HG03196 (cell line): Measurements from ENCODE around the gene LENG9.

Experiments used
- ATAC-seq: cut with Tn5 transposase; IDR thresholded peaks from one replicate; pipeline ENCODE4 v1.9.1; 2021; ENCODE audit not compliant: unreplicated experiment

The LENG9 gene

GRCh38 chr19:54424660-54425381, 38.8 kb downstream of the LENG9 start:
- ATAC-seq = no peak

GRCh38 chr19:54424201-54424600, 39.4 kb downstream of the LENG9 start:
- no peak for ATAC-seq

GRCh38 chr19:54422136-54422535, 41.4 kb downstream of the LENG9 start:
- no peak for ATAC-seq

DNA sequence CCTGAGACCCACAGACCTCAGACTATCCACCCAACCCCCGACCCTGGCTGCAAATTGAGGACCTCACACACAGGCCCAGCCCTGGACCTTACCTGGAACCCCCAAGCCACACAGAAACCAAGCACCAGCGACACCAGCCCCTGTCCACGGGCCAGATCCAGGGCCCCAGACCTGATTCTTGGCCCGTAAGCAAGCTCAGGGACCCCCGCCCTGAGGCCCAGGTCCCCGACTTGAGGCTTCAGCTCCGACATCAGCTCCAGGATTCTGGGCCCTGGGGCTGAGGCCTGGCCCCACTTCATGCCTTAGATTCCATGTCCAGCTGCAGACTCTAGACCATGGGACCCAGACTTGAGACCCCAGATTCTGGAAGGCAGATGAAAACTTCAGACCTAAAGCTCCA, 42.1 kb downstream of the LENG9 start:
- no peak for ATAC-seq

- ATAC-seq = no peak
Observed at GRCh38 chr19:54421169-54421516, 42.4 kb downstream of the LENG9 start.

DNA sequence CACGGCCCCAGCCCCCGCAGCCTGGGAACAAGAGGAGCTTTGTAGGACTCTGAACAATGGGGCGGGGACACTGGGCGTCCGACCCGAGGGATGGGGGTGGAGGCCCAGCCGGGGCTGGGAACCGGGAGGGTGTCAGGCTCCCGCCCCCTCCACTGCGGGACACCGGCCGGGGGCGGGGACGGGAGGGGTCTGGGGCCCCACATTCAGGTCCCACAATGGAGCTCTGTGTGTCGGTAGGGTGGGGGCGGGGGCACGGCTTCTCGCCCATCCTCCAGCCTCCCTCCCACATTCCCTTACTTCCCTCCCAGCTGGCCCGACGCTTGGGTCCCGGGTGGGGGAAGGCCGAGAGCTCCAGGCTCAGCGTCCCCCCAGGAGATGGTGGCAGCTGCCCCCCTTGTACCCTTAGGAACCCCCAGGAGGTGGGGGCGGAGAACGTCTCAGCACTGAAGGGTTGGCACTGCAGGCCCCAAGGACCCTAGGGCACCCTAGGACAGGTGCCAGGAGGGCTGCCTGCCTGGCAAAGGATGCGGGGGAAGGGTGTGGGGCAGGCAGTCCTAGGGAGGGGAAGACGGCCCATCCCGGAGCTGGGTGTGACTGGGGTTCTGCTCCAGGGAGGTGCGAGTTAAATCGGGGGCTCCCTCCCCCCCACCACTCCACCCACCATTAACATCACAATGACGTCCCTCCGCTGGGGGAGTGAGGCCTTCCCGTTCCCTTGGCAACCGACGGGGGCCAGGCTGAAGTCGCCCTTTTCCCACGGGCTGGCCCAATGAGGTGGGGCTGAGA, 43.0 kb downstream of the LENG9 start:
- ATAC-seq = no peak

- ATAC-seq = no peak
Observed at GRCh38 chr19:54420068-54420382, 43.6 kb downstream of the LENG9 start.

DNA sequence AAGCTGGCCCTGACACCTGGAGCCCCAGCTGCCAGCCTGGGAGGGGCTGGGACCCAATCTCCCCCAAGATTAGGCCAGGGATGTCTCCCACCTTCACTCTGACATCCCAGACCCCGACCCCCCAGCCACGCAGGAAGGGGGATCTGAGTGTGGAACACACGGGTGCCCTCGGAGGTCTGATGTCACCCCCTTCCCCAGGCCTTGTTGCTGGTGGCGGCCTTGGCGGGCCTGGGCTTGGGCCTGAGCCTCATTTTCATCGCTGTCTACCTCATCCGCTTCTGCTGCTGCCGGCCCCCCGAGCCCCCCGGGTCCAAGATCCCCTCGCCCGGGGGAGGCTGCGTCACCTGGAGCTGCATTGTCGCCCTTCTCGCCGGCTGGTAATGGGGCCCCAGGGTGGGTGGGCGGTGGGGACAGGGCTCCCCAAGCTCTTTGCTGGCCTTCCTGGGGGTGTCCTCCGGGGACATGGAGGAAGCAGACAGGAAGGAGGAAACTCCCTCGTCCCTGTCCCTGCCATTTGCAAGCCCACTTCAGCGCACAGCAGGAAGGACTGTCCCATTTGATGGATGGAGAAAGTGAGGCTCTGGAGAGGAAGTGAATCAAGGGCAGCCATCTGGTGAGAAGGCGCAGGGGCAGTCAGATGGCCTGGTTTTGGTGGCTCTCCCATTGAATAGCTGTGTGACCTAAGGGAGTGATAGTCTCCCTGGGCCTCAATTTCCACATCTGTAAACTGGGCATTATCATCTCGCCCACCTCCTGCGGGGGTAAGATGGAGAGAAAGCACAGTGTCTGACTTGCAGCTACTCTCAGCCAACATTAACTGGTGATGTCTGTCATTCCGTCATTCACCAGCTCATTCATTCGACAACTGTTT, 44.4 kb downstream of the LENG9 start:
- no peak for ATAC-seq

DNA sequence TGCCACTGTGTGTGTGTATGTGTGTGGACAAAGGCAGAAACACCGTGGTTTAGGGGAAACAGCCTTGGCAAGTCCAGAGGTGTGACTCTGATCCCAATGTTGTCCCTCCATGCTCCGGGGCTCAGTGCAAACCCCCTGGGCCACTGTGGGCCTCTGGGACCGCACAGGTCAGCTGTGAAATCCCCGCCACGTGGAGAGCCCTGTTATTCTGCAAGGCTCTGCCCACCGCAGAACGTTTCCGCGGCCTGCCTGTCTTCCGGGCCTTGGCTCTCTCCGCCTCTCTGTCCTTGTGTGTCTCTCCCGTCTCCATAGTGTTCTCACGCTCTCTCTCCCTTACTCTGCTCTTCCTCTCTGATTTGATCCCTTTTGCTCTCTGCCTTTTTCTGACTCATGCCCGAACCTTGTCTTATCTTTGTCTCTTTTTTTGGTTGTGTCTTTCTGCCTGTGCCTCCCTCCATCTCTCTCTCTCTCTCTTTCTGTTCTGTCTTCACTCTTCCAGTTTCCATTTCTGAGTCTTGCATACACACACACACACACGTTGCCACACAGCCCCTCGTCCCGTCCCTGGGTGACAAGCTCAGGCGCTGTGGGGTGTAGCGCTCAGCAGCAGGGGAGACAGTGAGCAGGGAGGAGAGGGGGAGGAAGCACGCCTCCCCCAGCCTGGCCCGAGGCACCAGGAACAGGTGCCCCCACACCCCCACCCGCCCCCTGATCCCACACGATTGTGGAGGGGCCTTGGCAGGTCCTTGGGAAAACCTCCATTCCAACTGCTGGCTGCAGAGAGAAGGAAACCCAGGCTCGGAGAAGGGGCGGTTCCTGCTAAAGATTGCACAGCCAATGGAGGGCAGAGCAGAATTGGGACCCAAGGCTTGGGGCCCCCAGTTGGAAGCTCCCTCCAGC, 45.3 kb downstream of the LENG9 start:
- ATAC-seq = no peak

DNA sequence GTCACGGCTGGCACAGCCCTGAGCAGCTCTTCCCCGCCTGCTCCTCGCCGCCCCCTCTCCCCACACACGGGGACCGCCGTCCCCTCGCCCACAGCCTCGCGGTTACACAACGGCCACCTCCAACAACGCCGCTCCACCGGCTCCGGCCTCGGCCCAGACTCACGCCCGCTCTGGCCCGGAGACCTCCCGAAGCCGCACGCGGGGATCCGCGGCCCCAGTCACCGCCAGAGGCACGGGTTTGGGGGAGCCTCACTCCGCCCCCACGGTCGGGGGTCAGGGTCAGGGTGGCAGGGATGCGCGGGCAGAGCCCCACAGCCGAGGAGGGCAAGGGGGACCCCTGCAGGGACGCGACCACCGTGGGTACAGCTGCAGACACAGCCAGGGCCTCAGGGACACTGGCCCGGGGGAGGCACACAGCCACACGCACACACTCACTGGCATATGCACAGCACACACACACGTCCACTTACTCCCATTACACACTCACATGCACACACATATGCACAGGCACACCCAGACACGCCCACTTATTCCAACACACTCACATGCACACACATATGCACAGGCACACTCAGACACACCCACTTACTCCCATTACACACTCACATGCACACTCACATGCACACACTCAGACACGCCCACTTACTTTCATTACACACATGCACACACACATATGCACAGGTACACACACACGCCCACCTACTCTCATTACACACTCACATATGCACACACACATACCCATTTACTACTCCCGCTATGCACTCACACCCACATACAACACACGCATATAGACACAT, 46.7 kb downstream of the LENG9 start:
- no peak for ATAC-seq

- no peak for ATAC-seq
Observed at GRCh38 chr19:54415901-54416673, 47.5 kb downstream of the LENG9 start.

GRCh38 chr19:54415208-54415900, 48.2 kb downstream of the LENG9 start, which contains the start of gene TTYH1:
TTYH1 (plus strand) TSS chr19:54415464; CDS start chr19:54415553, 89 bp downstream.
- ATAC-seq = no peak

DNA sequence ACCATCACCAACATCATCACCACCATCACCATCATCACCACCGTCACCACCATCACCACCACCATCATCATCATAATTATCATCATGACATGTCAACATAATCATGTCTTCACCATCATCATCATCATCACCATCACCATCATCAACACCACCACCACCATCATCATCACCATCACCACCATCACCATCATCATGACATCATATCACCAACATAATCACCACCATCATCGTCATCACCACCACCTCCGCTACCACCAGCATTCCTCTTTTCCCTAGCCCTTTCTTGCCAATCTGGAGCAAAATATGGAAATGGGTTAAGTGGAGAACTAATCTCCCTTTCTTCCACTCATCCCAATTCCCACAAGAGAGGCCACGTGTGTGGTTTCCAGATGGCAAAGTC, 49.4 kb downstream of the LENG9 start:
- ATAC-seq = no peak

DNA sequence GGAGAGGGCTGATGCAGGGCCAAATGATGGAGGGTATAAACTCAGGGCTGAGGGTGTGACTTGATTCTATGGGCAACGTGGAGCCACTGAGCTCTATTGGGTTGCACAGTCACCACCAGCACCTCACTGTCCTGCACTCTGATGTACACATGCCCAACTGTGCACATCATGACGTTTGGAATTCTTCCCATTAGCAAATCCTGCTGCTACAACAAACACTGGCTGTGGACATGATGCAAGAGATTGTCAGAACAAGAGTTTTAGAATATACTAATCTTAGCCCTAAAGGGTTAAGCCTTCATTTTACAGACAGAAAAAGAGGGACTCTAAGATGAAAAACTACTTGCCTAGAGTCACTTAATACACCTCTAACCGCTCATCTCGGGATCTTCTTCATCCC, 50.7 kb downstream of the LENG9 start:
- no peak for ATAC-seq
